Mammary epithelial cell (primary cell): ENCODE results near the gene ZNF45.

ENCODE experiments used
- CTCF ChIP-seq, 2 donors: IDR thresholded peaks in 1 of 2; conservative IDR thresholded peaks in 1 of 2; 2 replicates each; pipeline ENCODE4 v1.5.1; 2011 to 2012; ENCODE audit warnings: inconsistent platforms in 2 of 2, low read length in 2 of 2, mild to moderate bottlenecking in 2 of 2, control low read depth in 1 of 2, low read depth in 1 of 2; ENCODE audit not compliant: insufficient read depth in 1 of 2; ENCODE audit errors: extremely low read depth in 1 of 2
- EZH2 ChIP-seq: IDR thresholded peaks from 2 replicates; pipeline ENCODE4 v1.6.1; 2012; ENCODE audit warnings: low read length, inconsistent platforms, borderline replicate concordance

GRCh38 chr19:43880483-43880882, 54.6 kb downstream of the ZNF45 start:
- TF ChIP-seq CTCF (conservative IDR thresholded peaks at IDR 0.05 in 1 of 2, IDR thresholded peaks at IDR 0.05 in 1 of 2; ENCODE audit: extremely low read depth in 1 of 2, insufficient read depth in 1 of 2, low read depth in 1 of 2, low read length in 2 of 2) = no peak
- no peak for TF ChIP-seq EZH2
